Liver (tissue), 9 donors: Measurements from ENCODE around the gene PPP1R10. TPM values are rescaled to one million over a fixed set of nuclear protein-coding genes. Genes with fewer than 3 reads are reported as not detected.
A peak's percentile ranks its signal among the peaks of the same experiment; 100 is the strongest.

ENCODE experiments used
- DNase-seq: peaks from one replicate; pipeline ENCODE4 v3.0.0-alpha.2; 2017; ENCODE audit warnings: low spot score
- H3K27ac ChIP-seq, 2 donors: one replicate each; pipeline ENCODE4 v1.7.0; 2013; ENCODE audit warnings: inconsistent platforms in 2 of 2, low read length in 2 of 2, control low read depth in 1 of 2, low read depth in 1 of 2, mild to moderate bottlenecking in 1 of 2
- H3K27me3 ChIP-seq, 4 donors: one replicate each; pipeline versions ENCODE4 v1.6.1 to v1.7.0; 2013; ENCODE audit warnings: low read length in 3 of 4, inconsistent platforms in 1 of 4, mild to moderate bottlenecking in 1 of 4, moderate library complexity in 1 of 4; ENCODE audit not compliant: control insufficient read depth in 4 of 4, insufficient read depth in 4 of 4
- H3K36me3 ChIP-seq, 4 donors: one replicate each; pipeline versions ENCODE4 v1.6.1 to v1.7.0; 2013; ENCODE audit warnings: low read length in 3 of 4, mild to moderate bottlenecking in 3 of 4, low read depth in 1 of 4, moderate library complexity in 1 of 4; ENCODE audit not compliant: control insufficient read depth in 4 of 4, insufficient read depth in 3 of 4
- H3K4me1 ChIP-seq, 4 donors: one replicate each; pipeline versions ENCODE4 v1.6.1 to v1.7.0; 2013; ENCODE audit warnings: low read length in 3 of 4, mild to moderate bottlenecking in 3 of 4, moderate library complexity in 1 of 4; ENCODE audit not compliant: control insufficient read depth in 4 of 4, insufficient read depth in 4 of 4
- H3K4me3 ChIP-seq, 3 donors: one replicate each; pipeline versions ENCODE4 v1.6.1 to v1.7.0; 2013; ENCODE audit warnings: low read length in 3 of 3, control low read depth in 1 of 3, low read depth in 1 of 3, mild to moderate bottlenecking in 1 of 3
- H3K9ac ChIP-seq, 2 donors: one replicate each; pipeline ENCODE4 v1.7.0; 2013; ENCODE audit warnings: low read length in 2 of 2, mild to moderate bottlenecking in 2 of 2, moderate library complexity in 2 of 2, control low read depth in 1 of 2, low read depth in 1 of 2
- H3K9me3 ChIP-seq, 4 donors: one replicate each; pipeline versions ENCODE4 v1.6.1 to v1.7.0; 2013; ENCODE audit warnings: low read length in 3 of 4; ENCODE audit not compliant: control insufficient read depth in 4 of 4
- CTCF ChIP-seq: fragments of 150-350 bp; IDR thresholded peaks from 2 replicates; pipeline ENCODE4 v1.5.1; 2017; ENCODE audit warnings: improper control_type of control experiment, low read depth, low read length; ENCODE audit not compliant: missing input control
- EGR1 ChIP-seq, 2 donors: IDR thresholded peaks; 2 replicates each; pipeline ENCODE4 v1.6.1; 2016 to 2018; ENCODE audit warnings: antibody characterized with exemption in 2 of 2, low read depth in 2 of 2
- FOXA1 ChIP-seq: IDR thresholded peaks from 2 replicates; pipeline ENCODE4 v1.6.1; 2016; ENCODE audit warnings: antibody characterized with exemption
- FOXA2 ChIP-seq: IDR thresholded peaks from 2 replicates; pipeline ENCODE4 v1.6.1; 2016; ENCODE audit warnings: antibody characterized with exemption
- GABPA ChIP-seq, 2 donors: IDR thresholded peaks in 1 of 2; conservative IDR thresholded peaks in 1 of 2; 2 replicates each; pipeline ENCODE4 v1.6.1; 2016; ENCODE audit warnings: antibody characterized with exemption in 2 of 2, mild to moderate bottlenecking in 1 of 2, moderate library complexity in 1 of 2
- HNF4A ChIP-seq, 2 donors: conservative IDR thresholded peaks; 2 replicates each; pipeline ENCODE4 v1.6.1; 2016; ENCODE audit warnings: antibody characterized with exemption in 2 of 2, mild to moderate bottlenecking in 2 of 2
- HNF4G ChIP-seq: IDR thresholded peaks from 2 replicates; pipeline ENCODE4 v1.6.1; 2016; ENCODE audit warnings: antibody characterized with exemption
- JUND ChIP-seq, 2 donors: IDR thresholded peaks; 2 replicates each; pipeline ENCODE4 v1.6.1; 2016; ENCODE audit warnings: antibody characterized with exemption in 2 of 2
- NR2F2 ChIP-seq: IDR thresholded peaks from 2 replicates; pipeline ENCODE4 v1.6.1; 2016; ENCODE audit warnings: antibody characterized with exemption
- RAD21 ChIP-seq, 2 donors: IDR thresholded peaks; 2 replicates each; pipeline ENCODE4 v1.6.1; 2016; ENCODE audit warnings: antibody characterized with exemption in 2 of 2, mild to moderate bottlenecking in 2 of 2
- REST ChIP-seq: IDR thresholded peaks from 2 replicates; pipeline ENCODE4 v1.6.1; 2016; ENCODE audit warnings: antibody characterized with exemption, mild to moderate bottlenecking
- RXRA ChIP-seq, 2 donors: IDR thresholded peaks; 2 replicates each; pipeline ENCODE4 v1.6.1; 2017 to 2018; ENCODE audit warnings: antibody characterized with exemption in 2 of 2, mild to moderate bottlenecking in 1 of 2
- SP1 ChIP-seq: IDR thresholded peaks from 2 replicates; pipeline ENCODE4 v1.6.1; 2018; ENCODE audit warnings: antibody characterized with exemption, mild to moderate bottlenecking
- TAF1 ChIP-seq: conservative IDR thresholded peaks from 2 replicates; pipeline ENCODE4 v1.6.1; 2016; ENCODE audit warnings: antibody characterized with exemption, mild to moderate bottlenecking
- YY1 ChIP-seq: IDR thresholded peaks from 2 replicates; pipeline ENCODE4 v1.6.1; 2016; ENCODE audit warnings: antibody characterized with exemption, mild to moderate bottlenecking
- ZBTB33 ChIP-seq: IDR thresholded peaks from 2 replicates; pipeline ENCODE4 v1.6.1; 2016; ENCODE audit warnings: antibody characterized with exemption
- WGBS: extraction: QIAGEN DNeasy Blood & Tissue Kit; methylation state at CpG from one replicate; pipeline ENCODE4 v1.1.7; 2013; 5-methylcytosine and 5-hydroxymethylcytosine counted together
- polyA plus RNA-seq, 2 donors: library from polyadenylated mRNA; stranded (reverse) in 1 of 2; unstranded in 1 of 2; fragments of 200-250 nt in 1 of 2; fragments of >200 nt in 1 of 2; fragmentation: Nextera tagmentation in 1 of 2; extraction: Ambion mirVana in 1 of 2; gene quantifications; one replicate each; pipeline versions ENCODE4 v1.2.1 to v1.2.3, GENCODE V29; 2013 to 2015
- total RNA-seq, 2 donors: library from RNA; depleted of rRNA; stranded (reverse); fragments of >200 nt; gene quantifications; one replicate each; pipeline ENCODE4 v1.2.3, GENCODE V29; 2014
- TF ChIP-seq, protein P1 (sequence below): IDR thresholded peaks from 2 replicates; pipeline ENCODE4 v1.6.1; 2016; ENCODE audit warnings: antibody characterized with exemption
- TF ChIP-seq, protein P2 (sequence below): IDR thresholded peaks from 2 replicates; pipeline ENCODE4 v1.6.1; 2016; ENCODE audit warnings: antibody characterized with exemption
- donor health status: healthy.
- donor health status: healthy.
- donor health status: healthy.
- donor health status: healthy.
- donor health status: healthy.

PPP1R10 gene
- total and polyA plus RNA-seq, 4 donors = 11.1 to 21.1 (median 14.1) TPM

- no peaks in the 10 kb centered on the region for H3K9me3 ChIP-seq
- peaks cover 2 to 23% (median 14%) of the 10 kb centered on the region in 4 donors for H3K4me1 ChIP-seq
These were observed 2.2 kb downstream of the PPP1R10 start for GRCh38 chr6:30614843-30615218.

More at GRCh38 chr6:30614843-30615218, 2.2 kb downstream of the PPP1R10 start:
- Histone ChIP-seq H3K27me3 (no peaks in the 10 kb centered on the region), H3K27ac (peak overlapping the region; percentile 83 to 92), H3K4me3 (peak overlapping the region; percentile 14 to 96 (median 90)), H3K9ac (peak overlapping the region; percentile 99 to 100), H3K36me3 (peaks cover 3 to 10% (median 8%) of the 10 kb centered on the region in 4 donors)
- under 1% methylated on average over 6 of the region's 6 CpGs for WGBS
- TF ChIP-seq SP1 = peak; percentile 28
- peak; percentile 13 to 86 for TF ChIP-seq JUND (IDR thresholded peaks at IDR 0.05)
- peak; percentile 73 for TF ChIP-seq REST
- no peak for TF ChIP-seq RXRA (IDR thresholded peaks at IDR 0.05)
- TF ChIP-seq, protein P1, sequence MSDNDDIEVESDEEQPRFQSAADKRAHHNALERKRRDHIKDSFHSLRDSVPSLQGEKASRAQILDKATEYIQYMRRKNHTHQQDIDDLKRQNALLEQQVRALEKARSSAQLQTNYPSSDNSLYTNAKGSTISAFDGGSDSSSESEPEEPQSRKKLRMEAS = peak; percentile 54
- no peak for TF ChIP-seq FOXA1
- peak in 1 of 2 donors; percentile 69 for TF ChIP-seq GABPA (IDR thresholded peaks at IDR 0.05 in 1 of 2, conservative IDR thresholded peaks at IDR 0.05 in 1 of 2)
- no peak for TF ChIP-seq NR2F2
- peak in 1 of 2 donors; percentile 29 for TF ChIP-seq HNF4A (conservative IDR thresholded peaks at IDR 0.05)
- no peak for TF ChIP-seq HNF4G
- TF ChIP-seq CTCF = no peak
- TF ChIP-seq TAF1 = peak; percentile 96
- TF ChIP-seq ZBTB33 = no peak
- TF ChIP-seq YY1 = peak; percentile 99
- TF ChIP-seq EGR1 (IDR thresholded peaks at IDR 0.05; ENCODE audit: low read depth in 2 of 2) = peak in 1 of 2 donors; percentile 27
- TF ChIP-seq, protein P2, sequence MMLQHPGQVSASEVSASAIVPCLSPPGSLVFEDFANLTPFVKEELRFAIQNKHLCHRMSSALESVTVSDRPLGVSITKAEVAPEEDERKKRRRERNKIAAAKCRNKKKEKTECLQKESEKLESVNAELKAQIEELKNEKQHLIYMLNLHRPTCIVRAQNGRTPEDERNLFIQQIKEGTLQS = peak; percentile 86
- peak in 1 of 2 donors; percentile 30 for TF ChIP-seq RAD21 (IDR thresholded peaks at IDR 0.05)
- TF ChIP-seq FOXA2 = no peak
- DNase-seq = peak; percentile 82
